HG03378 (cell line): ENCODE measurements around the gene GAN.
A peak's percentile ranks its signal among the peaks of the same experiment; 100 is the strongest.
"Not testable (repeated sequence)": the region's sequence is repeated elsewhere in the genome, so short reads cannot be mapped to it uniquely, and the experiment has no call there.

ENCODE experiments used
- ATAC-seq: cut with Tn5 transposase; IDR thresholded peaks from one replicate; pipeline ENCODE4 v1.9.1; 2021; ENCODE audit warnings: mild to moderate bottlenecking, moderate library complexity; ENCODE audit not compliant: unreplicated experiment

GAN gene

GRCh38 chr16:81394966-81395655, 80.3 kb downstream of the GAN start:
- no peak for ATAC-seq

- ATAC-seq = no peak
Observed at GRCh38 chr16:81397058-81397878, 82.5 kb downstream of the GAN start.

- ATAC-seq = no peak
Observed at GRCh38 chr16:81397879-81398520, 83.2 kb downstream of the GAN start.

DNA sequence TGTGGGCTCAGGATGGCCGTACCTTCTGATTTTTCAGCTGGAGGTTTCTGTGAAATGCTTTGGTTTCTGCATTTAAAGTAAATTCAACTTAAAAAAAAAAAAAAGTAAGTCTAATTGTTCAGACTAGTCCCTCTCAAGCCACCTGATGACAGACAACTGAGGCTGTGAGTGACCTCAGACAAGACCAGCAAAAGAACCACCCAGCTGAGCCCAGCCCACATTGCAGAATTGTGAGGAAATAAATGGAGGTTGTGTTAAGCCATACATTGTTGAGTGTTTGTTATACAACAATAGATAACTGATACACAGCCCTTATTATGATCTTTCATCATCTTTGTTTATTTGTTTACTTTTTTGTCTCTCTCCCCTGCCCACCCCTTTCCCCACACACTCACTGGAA, 85.1 kb downstream of the GAN start:
- ATAC-seq = no peak

GRCh38 chr16:81401035-81401950, 86.5 kb downstream of the GAN start:
- no peak for ATAC-seq

DNA sequence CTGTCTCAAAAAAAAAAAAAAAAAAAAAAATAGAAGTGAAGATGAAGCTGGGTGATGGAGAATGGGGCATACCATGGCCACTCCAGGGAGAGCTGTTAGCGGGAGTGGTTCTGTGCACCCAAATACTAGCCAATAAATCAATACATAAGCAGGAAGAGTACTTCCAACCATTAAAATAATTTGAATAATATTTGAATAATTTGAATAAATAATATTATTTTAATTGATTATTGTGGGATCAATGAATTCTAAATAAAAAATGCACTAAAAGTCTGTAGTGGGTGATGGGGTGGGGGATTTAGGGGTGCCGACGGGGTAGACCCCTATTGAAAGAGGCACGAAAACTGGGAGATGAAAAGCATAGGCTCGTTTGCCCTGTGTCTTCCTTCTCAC, 88.4 kb downstream of the GAN start:
- ATAC-seq = no peak

DNA sequence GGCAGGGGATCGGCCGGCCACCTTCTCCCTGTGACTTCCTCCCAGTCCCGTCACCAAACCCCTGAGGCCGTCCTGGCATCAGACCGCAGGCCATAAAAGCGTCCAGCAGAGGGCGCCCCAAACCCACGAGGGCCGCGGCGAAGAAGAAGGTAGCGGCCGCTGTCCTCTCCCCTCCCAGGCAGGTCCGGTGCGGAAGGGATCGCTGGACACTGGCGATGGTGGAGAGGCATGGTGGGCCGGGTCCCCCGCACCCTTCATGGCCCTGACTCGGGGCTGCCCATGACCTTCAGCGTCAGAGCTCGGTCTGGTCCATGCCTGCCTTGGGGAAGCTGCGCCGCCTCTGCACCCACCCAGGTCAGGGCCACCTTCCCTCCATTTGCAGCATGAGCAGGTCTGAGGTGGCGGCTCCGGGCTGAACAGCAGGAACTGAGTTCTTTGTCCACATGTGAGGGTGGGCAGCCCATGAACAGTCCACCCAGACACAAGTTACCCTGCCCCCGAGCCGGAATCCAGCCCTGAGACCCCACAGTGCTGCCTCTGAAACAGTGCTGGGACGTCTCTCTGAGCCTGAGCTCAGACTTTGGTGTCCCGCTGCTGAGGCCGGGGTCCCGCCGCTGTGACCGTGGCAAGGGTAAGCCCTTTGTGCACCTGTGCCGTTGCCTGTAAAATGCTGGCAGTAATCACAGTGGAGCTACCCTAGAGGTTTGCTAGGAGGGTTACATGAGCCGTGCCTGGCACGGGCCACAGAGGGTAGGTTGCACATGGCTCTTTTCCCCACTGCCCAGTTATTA, 89.0 kb downstream of the GAN start:
- peak; percentile 45 for ATAC-seq

- not testable (repeated sequence) for ATAC-seq
Observed at GRCh38 chr16:81405002-81405401, 90.2 kb downstream of the GAN start.

- ATAC-seq = no peak
Observed at GRCh38 chr16:81405702-81406113, 90.9 kb downstream of the GAN start.

DNA sequence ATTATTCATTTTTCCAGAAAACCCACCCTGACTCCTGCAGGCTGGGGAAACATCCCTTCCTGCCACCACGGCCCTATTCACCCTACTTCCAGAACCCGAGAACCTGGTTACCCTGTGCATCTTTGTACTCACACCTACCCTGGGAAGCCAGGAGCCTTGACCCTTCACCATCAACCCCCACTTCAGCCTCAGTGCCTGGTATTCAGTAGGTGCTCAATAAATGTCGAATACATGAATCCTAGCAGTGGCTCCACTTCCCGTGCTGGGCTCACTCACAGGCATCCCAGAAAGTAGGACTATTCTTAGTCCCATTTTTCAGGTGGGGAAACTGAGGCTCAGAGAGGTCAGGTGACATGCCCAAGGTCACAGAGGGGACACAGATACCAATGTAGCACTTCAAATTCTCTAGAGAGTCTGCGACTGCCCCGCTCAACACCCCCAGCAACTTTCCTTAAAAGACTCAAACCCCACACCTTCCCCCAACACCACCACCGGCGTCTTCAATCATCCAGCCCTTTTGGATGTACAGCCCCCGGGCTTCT, 93.7 kb downstream of the GAN start:
- ATAC-seq = no peak

DNA sequence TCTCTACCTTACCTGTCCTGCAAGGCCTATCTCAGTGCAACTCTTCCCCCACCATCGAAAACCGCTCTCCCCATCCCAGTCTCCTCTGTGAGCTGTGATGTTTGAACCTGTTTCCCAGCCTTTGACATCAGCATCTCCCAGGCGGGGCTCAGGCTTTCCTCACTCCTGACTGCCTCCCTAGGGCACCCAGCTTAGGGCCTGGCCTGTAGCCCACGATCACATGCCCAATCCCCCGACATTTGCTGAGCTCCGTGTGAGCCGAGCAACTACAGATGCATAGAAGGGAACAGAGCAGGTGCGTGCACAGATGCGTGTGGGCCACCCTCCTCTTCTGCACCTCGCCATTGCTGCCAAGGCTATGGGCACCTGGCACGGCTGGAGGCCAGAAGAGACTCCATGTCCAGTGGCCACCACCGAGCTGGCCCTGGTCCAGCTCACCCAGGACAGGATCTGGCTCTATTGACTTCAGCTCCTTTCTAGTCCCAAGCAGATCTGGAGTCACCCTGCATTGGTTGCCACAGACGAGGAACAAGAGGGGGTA, 94.3 kb downstream of the GAN start:
- no peak for ATAC-seq

DNA sequence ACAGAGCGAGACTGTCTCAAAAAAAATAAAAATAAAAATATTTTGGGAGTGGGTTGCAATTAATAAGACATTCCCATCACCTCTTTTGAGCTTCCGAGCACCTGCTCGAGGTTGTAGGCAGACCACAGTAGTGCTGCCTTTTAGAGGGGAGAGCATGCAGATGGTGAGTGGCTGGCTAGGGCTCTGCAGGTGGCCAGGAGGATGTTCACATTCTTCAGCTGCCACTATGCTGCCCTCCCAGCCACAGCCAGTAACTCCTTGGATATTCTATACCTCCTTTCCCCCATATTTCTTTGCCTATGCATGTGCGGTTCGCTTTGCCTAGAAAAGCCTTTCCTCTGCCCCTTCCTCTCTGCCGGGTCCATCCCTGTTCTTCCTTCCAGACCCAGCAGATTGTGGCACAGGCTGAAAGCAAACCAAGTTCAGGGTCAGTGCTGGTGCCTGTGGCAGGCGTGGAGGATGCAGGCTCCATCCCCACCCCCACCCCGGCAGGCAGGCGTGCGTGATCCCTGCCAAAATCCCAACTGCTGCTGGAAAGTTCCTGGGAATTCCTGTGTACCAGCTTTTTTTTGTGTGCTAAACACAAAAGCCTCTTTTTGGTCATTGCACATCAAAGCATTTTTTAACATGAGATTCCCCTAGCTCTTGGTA, 96.0 kb downstream of the GAN start:
- ATAC-seq = no peak

GRCh38 chr16:81413245-81413990, 98.7 kb downstream of the GAN start:
- no peak for ATAC-seq

DNA sequence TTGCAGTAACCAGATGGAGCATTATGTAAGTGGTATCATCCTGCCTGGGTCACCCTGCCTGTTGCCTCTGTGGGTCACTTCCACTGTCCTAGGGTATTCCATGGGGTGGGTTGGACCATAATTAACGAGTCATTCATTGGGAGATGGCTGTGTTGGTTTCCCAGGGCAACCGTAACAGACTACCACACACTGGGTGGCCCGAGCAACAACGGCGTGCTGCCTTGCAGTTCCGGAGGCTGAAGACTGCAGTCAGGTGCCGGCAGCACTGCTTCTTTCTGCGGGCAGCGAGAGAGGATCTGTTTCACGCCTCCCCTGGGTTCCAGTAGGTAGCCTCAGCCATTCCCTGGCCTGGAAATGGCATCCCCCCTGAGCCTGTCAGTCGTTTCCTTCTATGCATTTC, 101.0 kb downstream of the GAN start:
- no peak for ATAC-seq

GRCh38 chr16:81416749-81417148, 102.0 kb downstream of the GAN start:
- no peak for ATAC-seq

DNA sequence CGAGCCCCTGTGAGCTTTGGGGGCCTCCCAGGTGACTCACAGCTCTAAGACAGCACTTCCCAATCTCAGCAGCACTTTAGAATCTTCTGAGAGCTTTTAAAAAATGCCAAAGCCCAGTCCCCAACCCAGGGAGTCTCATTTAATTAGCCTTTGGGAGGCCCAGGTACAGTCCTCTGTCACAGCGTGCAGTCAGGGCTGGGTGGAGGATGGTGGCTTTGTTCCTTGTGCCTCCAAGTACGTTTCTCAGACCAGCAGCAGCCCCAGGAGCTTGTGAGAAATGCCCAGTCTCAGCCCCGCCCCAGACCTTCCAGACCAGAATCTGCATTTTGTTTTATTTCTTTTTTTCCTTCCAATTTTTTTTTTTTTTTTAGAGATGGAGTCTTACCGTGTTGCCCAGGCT, 102.4 kb downstream of the GAN start:
- no peak for ATAC-seq

DNA sequence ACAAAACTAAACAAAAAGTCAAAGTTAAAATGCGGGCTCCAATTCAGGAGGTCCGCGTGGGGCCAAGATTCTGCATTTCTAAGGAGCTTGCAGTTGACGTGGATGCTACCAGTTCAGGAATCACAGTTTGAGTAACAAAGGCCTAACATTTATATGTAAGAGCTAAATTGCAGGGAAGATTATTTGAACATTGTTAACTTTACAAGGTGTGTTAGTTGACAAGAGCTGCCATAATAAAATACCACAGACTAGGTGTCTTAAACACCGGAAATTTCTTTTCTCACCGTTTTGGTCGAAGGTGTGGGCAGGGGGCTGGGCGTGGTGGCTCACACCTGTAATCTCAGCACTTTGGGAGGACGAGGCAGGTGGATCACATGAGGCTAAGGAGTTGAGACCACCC, 105.0 kb downstream of the GAN start:
- no peak for ATAC-seq

DNA sequence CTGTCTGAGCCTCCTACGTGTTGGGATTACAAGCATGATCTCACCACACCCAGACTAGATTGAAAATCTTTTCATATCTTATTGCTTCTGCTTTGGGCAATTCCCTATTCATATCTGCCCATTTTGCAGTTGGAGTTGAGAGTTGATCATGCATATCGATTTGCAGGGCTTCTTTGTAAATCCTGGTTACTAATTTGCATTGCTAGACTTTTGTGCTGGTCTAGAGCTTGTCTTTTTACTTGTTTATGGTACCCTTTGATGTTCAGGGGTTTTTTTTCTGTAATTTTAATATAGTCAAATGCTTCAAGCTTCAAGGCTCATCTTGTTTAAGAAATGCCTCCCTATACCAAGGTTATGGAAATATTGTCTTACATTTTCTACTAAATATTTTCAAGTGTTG, 106.4 kb downstream of the GAN start:
- no peak for ATAC-seq
